T-helper 2 cell treated with Interferon-gamma antibody and Interleukin-4, amounts not matched to agents 5 μg/mL and 100 μg/mL, for 36 hours (primary cell): ENCODE measurements around the gene FREM1.

Source experiments
- DNase-seq: peaks from one replicate; pipeline ENCODE4 v3.0.0; 2021; ENCODE audit warnings: low spot score
- H3K27ac Mint-ChIP-seq: one replicate; pipeline ENCODE4 v1.8.0; 2021; ENCODE audit warnings: mild to moderate bottlenecking, mixed read lengths
- H3K27me3 Mint-ChIP-seq: one replicate; pipeline ENCODE4 v1.8.0; 2021; ENCODE audit warnings: low read depth, mixed read lengths
- H3K36me3 Mint-ChIP-seq: one replicate; pipeline ENCODE4 v1.8.0; 2021; ENCODE audit warnings: low read depth, mixed read lengths
- H3K4me1 Mint-ChIP-seq: one replicate; pipeline ENCODE4 v1.8.0; 2021; ENCODE audit warnings: low read depth, mixed read lengths
- H3K4me3 Mint-ChIP-seq: one replicate; pipeline ENCODE4 v1.8.0; 2022; ENCODE audit warnings: mild to moderate bottlenecking, moderate library complexity, mixed read lengths
- H3K9me3 Mint-ChIP-seq: one replicate; pipeline ENCODE4 v1.8.0; 2021; ENCODE audit warnings: mixed read lengths

Gene FREM1

DNA sequence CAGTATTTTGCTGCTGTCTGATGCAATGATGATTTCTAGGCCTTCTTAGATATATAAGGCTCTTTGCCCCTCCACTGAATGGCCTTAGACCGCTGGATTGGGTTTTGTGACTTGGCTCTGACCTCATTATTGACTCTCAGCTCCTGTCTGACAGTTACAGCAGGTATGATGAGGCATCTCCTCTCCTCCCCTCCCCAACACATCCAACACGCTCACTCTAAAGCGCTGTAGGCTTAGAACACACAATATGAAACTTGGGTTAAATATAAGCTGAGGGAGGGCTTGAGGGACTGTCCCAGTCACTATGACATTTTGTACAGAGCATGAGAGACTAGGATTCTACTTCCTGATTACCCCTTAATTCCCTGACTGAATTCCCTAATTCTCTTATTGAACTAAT is 168.9 kb downstream of the FREM1 start:
- DNase-seq = no peak
- no peaks in the 10 kb centered on the region for H3K4me1 Mint-ChIP-seq
- H3K36me3 Mint-ChIP-seq = no peaks in the 10 kb centered on the region
- no peak overlapping the region for H3K4me3 Mint-ChIP-seq
- H3K9me3 Mint-ChIP-seq = no peaks in the 10 kb centered on the region
- H3K27ac Mint-ChIP-seq = no peak overlapping the region
- H3K27me3 Mint-ChIP-seq = no peaks in the 10 kb centered on the region

DNA sequence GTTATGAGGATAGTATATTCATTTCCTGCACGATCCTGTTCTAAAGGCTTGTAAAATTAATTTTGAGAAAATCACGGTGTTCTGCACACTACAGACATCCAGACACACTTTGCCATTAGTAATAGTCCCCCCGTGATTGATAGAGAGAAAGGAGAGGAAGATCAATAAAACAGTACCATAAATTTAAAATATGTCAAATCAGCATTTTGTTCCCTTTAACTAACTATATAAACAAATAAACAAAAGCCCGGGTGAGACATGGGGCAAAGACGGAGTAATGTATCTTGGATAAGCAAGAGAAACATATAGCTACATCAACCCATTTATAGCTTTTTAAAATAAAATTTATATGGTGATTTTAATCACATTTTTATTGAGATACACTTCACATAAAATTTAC is 177.1 kb downstream of the FREM1 start:
- Mint-ChIP-seq H3K36me3 (no peaks in the 10 kb centered on the region), H3K27me3 (no peaks in the 10 kb centered on the region), H3K27ac (no peak overlapping the region), H3K4me3 (no peak overlapping the region), H3K9me3 (no peaks in the 10 kb centered on the region), H3K4me1 (no peaks in the 10 kb centered on the region)
- no peak for DNase-seq

DNA sequence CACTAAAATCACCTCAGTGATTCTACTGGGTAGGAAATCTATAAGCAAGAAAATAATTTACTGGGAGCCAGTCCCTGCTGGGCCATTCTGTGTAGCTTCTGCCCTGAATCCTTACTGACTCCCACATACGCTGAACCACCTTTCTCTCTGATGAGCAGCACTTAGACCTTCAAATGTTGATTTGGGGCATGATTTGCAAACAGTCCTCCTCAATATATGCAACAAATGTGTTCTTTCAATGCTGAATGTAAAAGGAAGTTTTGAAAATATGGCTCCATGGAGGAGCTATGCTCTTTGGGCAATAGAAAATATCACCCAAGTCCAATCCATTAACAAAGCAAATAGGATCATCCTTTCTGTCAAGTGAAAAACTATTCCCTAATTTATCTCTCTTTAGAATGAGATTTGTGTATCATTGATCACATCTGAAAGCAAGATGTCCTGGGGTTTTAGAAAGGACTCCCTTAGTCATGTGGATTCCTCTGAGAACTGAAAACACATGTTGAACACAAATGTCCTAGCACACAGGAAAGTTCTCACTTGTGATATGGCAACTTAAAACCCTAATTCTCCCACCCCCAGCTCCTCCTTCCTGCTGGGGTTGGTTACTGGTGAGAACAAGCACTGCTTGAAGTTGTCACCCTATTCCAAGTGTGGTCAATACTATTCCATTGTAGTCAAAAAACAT is 178.8 kb downstream of the FREM1 start:
- no peaks in the 10 kb centered on the region for H3K36me3 Mint-ChIP-seq

DNA sequence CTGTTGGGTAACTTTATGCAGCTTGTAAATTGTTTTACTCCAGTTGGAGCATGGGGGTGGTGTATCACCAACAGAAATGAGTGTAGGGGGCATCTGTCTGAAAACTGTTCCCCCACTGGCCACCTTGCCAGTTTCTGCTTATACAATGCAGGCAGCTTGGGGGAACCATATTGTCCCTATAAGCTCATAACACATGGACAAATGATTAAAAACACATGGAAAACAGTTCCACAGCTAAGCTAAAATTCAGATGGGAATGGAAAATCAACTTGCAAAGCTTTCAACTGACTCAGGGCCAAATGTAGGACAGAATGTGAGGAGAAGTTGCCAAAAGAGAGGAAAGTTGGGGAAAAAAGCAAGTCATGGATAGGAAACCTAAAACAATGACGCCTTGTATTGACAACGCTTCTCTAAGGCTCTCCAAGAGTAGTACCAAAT is 179.7 kb downstream of the FREM1 start:
- Mint-ChIP-seq H3K36me3 (no peaks in the 10 kb centered on the region), H3K27ac (no peak overlapping the region), H3K27me3 (peaks cover 3% of the 10 kb centered on the region), H3K4me1 (no peaks in the 10 kb centered on the region), H3K9me3 (no peaks in the 10 kb centered on the region), H3K4me3 (no peak overlapping the region)
- no peak for DNase-seq

More for the DNA sequence above, 178.8 kb downstream of the FREM1 start:
- Mint-ChIP-seq H3K4me1 (no peaks in the 10 kb centered on the region), H3K27ac (no peak overlapping the region), H3K27me3 (no peaks in the 10 kb centered on the region), H3K4me3 (no peak overlapping the region), H3K9me3 (no peaks in the 10 kb centered on the region)
- DNase-seq = no peak

DNA sequence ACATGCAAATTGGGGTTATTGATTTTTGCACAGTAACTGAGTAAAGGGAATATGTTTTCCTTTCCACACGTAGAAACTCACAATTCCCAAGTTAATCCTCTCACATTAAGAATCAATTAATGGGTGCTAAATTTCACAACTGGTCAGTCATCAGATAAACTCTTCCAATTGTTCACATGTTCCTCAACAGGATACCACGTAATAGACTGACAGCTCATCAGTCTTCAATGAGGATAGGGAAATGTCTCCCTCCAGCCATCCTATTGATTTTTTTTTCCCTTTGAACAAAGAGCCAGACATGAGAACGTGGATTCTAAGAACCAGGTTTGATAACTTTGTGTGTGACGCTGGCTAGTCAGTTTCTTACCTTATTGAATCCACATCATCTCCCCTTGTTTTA is 186.9 kb downstream of the FREM1 start:
- Mint-ChIP-seq H3K36me3 (no peaks in the 10 kb centered on the region), H3K4me1 (no peaks in the 10 kb centered on the region), H3K27ac (no peak overlapping the region), H3K9me3 (no peaks in the 10 kb centered on the region), H3K4me3 (no peak overlapping the region), H3K27me3 (peaks cover 8% of the 10 kb centered on the region)
- no peak for DNase-seq

DNA sequence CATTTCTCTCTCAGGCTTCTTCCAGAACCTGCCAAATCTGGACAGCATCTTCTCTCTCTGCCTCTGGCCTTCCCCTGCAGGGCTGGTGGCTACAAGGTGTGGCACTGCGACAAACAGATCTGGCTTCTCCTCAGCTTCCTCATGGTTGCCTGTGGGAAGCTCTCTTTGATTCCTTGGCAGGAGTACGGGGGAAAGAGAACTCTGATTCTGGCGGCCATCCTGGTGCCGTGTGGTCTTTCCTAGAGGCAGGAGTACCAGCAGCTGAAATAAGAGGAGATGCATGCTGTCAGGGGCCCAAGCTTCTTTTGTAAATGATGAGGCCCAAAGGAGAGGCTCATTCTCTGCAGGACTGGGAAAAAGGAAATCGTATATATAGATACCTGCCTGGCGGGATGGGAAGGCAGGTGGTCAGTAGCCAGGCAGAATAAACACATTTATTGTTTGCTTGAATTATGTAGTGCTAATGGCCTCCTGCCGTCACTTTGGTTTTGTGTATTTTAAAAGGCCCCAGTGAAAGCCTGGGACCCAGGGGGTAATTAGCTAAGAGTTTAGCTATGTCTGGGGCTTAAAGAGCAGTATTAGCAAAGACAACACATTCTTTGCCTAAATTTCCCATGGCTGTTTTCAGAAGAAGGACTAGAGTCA is 187.7 kb downstream of the FREM1 start, which contains the start of gene CER1:
CER1 (minus strand) TSS at position 343 of the 645 bp plus-strand sequence; CDS start at position 282, 61 bp downstream.
- Mint-ChIP-seq H3K27me3 (peaks cover 12% of the 10 kb centered on the region), H3K4me1 (no peaks in the 10 kb centered on the region), H3K9me3 (no peaks in the 10 kb centered on the region), H3K27ac (no peak within 1 kb of the TSS), H3K36me3 (no peaks in the 10 kb centered on the region), H3K4me3 (no peak within 1 kb of the TSS)
- no peak for DNase-seq

DNA sequence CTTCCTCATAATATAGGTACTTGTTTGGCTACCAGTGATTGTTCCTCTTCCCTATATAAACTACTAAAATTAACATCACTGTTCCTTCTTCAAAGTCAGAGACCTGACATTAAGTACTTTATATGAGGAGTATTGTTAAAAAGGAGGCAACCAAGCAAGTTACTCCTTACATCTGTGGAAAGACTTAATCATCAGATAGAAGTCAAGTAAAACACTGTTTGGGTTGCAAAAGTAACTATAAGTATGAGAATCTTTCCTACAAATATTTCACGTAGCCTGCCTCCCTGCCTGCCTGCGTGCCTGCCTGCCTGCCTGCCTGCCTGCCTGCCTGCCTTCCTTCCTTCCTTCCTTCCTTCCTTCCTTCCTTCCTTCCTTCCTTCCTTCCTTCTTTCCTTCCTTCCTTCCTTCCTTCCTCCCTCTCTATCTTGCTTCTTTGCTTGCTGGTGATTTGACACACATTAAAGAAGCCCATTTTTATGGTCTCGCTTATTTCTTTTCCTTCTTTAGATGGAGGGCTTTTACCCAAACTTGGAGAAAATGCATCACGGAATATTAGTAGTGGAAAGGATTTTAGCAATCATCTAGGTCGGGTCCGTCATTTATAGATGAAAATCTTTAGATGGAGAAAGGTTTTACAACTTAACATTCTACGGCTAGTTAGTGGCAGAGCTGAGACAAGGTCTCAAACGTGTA is 190.9 kb downstream of the FREM1 start:
- no peaks in the 10 kb centered on the region for H3K9me3 Mint-ChIP-seq
- H3K4me3 Mint-ChIP-seq = no peak overlapping the region
- no peak for DNase-seq
- peaks cover 11% of the 10 kb centered on the region for H3K27me3 Mint-ChIP-seq
- H3K4me1 Mint-ChIP-seq = no peaks in the 10 kb centered on the region
- no peak overlapping the region for H3K27ac Mint-ChIP-seq
- no peaks in the 10 kb centered on the region for H3K36me3 Mint-ChIP-seq

DNA sequence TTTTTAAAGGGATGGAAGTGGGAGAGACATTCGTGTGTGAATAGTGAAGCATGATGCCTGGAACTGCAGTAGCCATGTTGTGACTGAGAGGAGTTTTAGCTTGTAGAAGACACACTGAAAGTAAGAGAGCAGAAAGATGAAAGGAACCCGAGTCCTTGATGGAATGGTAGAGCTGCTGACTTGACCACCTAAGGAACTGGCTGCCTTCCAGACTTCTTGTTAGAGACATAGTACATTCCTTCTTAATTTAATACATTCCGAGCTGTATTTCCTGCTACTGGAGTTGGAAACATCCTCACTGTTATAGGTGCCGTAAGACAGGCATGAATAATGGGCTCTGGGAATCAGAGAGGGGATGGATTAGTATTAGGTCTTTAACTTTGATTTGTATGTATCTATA is 195.1 kb downstream of the FREM1 start:
- Mint-ChIP-seq H3K27me3 (peaks cover 14% of the 10 kb centered on the region), H3K36me3 (no peaks in the 10 kb centered on the region), H3K4me3 (no peak overlapping the region), H3K27ac (no peak overlapping the region), H3K9me3 (no peaks in the 10 kb centered on the region), H3K4me1 (no peaks in the 10 kb centered on the region)
- DNase-seq = no peak

DNA sequence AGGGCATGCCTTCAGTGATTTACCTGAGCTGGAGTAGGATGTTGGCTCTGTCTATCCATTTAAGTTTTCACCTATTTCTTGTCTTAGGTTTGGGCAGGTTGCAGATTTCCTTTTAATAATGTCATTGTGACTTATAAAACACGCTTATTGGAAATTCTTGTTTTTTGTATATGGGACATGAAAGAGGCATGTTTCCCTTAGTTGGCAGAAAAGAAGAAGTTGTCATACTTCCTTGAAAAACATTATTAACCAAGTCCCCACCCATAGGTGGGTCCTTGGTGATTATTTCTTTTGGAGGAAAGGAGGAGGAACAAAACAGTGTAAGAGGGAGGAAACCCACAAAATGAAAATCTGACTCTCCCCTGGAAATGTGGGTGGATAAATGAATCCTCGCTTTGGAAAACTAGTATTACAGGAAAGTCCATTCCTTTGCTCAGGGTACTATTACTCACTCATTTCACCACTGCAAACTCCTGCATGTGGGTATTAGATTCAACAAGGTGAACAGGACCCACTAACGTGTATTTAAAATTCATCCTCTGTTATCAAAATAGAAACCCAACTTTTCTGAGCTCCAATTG is 197.0 kb downstream of the FREM1 start:
- Mint-ChIP-seq H3K9me3 (no peaks in the 10 kb centered on the region), H3K4me1 (no peaks in the 10 kb centered on the region), H3K4me3 (no peak overlapping the region), H3K36me3 (no peaks in the 10 kb centered on the region), H3K27ac (no peak overlapping the region), H3K27me3 (peaks cover 10% of the 10 kb centered on the region)
- DNase-seq = no peak

DNA sequence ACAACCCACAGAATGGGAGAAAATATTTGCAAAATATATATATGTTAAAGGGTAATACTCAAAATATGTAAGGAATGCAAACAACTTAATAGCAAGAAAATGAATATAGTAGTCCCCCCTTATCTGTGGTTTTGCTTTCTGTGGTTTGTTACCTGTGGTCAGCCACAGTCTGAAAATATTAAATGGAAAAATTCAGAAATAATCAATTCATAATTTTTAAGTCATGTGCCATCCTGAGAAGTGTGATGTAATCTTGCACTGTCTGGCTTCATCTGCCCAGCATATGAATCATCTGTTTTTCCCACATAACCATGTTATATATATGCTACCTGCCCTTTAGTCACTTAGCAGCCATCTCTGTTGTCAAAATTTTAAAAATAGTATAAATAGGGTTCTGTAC is 199.4 kb downstream of the FREM1 start:
- no peak for DNase-seq
- Mint-ChIP-seq H3K9me3 (peaks cover 15% of the 10 kb centered on the region), H3K36me3 (no peaks in the 10 kb centered on the region), H3K4me3 (no peak overlapping the region), H3K27ac (no peak overlapping the region), H3K27me3 (peaks cover 6% of the 10 kb centered on the region), H3K4me1 (no peaks in the 10 kb centered on the region)

DNA sequence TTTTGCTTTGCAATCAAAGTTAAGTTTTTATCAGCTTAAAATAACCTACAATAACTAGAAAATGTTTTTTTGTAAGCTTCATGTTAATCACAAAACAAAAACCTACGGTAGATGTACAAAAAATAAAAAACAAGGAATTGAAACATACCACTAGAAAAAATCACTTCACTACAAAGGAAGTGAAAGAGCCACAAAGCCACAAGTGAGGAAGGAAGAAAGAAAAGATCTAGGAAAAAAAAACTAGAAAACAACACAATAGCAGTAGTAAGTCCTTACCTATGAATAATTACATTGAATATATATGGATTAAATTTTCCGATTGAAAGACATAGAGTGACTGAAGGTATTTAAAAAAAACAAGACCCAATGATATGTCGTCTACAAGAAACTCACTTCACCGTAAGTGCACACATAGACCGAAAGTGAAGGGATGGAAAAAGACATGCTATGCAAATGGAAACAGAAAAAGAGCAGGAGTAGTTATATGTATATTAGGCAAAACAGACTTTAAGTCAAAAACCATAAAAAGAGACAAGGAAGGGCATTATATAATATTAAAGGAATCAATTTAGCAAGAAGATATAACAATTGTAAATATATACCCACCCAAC is 203.6 kb downstream of the FREM1 start:
- no peak overlapping the region for H3K27ac Mint-ChIP-seq
- H3K4me3 Mint-ChIP-seq = no peak overlapping the region
- peaks cover 6% of the 10 kb centered on the region for H3K27me3 Mint-ChIP-seq

DNA sequence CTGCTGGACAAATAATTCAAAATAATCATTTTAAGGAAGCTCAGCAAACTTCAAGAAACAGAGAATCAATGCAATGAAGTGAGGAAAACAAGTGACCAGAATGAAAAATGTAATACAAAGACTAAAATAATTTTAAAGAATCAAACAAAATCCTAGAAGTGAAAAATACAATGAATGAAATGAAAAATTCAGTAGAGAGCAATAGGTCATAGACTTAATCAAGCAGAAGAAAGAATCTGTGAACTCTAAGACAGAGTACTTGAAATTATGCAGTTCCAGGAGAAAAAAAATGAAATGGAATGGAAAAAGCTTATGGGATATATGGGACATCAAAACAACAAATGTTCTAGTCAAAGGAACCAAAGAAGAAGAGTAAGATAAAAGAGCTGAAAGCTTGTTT is 205.1 kb downstream of the FREM1 start:
- Mint-ChIP-seq H3K36me3 (no peaks in the 10 kb centered on the region), H3K4me1 (no peaks in the 10 kb centered on the region), H3K27ac (no peak overlapping the region), H3K4me3 (no peak overlapping the region), H3K27me3 (peaks cover 6% of the 10 kb centered on the region), H3K9me3 (peaks cover 27% of the 10 kb centered on the region)
- no peak for DNase-seq

More for the DNA sequence above, 203.6 kb downstream of the FREM1 start:
- DNase-seq = no peak
- peaks cover 27% of the 10 kb centered on the region for H3K9me3 Mint-ChIP-seq
- no peaks in the 10 kb centered on the region for H3K4me1 Mint-ChIP-seq
- no peaks in the 10 kb centered on the region for H3K36me3 Mint-ChIP-seq

DNA sequence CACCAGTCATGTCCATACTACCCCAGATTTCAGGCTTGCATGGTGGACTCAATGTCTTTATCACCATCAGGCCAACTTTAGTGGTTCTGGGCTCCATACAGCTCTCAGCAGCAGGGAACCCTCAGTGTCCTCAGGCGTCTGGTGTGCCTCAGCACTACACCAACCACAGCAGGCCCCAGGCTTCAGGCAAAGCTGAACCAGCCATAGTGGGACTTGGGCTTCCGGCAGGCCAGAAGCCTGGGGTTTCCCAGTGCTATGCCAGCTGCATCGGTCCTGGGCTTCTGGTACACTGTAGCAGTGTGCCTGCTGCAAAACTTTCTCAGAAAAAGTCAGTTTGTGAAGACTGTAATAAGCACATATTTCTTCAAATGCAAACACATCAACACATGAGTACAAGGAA is 205.9 kb downstream of the FREM1 start:
- Mint-ChIP-seq H3K9me3 (peaks cover 27% of the 10 kb centered on the region), H3K4me1 (no peaks in the 10 kb centered on the region), H3K27ac (no peak overlapping the region), H3K27me3 (peaks cover 6% of the 10 kb centered on the region), H3K4me3 (no peak overlapping the region), H3K36me3 (no peaks in the 10 kb centered on the region)
- DNase-seq = no peak
